Ectodermal cell (in vitro differentiated cells): ENCODE data around the gene PIAS1.
A peak's percentile ranks its signal among the peaks of the same experiment; 100 is the strongest.
"Not testable (repeated sequence)": the region's sequence is repeated elsewhere in the genome, so short reads cannot be mapped to it uniquely, and the experiment has no call there.

Source experiments
- H3K27ac ChIP-seq: 2 replicates; pipeline ENCODE4 v1.7.0; 2013; ENCODE audit warnings: mild to moderate bottlenecking, low read depth, low read length; ENCODE audit not compliant: insufficient read depth, poor library complexity, severe bottlenecking
- H3K27me3 ChIP-seq: 2 replicates; pipeline ENCODE4 v1.7.0; 2013; ENCODE audit warnings: mild to moderate bottlenecking, low read length; ENCODE audit not compliant: insufficient read depth, control insufficient read depth, poor library complexity, severe bottlenecking
- H3K36me3 ChIP-seq: one replicate; pipeline ENCODE4 v1.7.0; 2013; ENCODE audit warnings: low read length; ENCODE audit not compliant: control insufficient read depth, insufficient read depth
- H3K4me1 ChIP-seq: one replicate; pipeline ENCODE4 v1.7.0; 2013; ENCODE audit warnings: low read length; ENCODE audit not compliant: control insufficient read depth, insufficient read depth
- H3K4me3 ChIP-seq: 2 replicates; pipeline ENCODE4 v1.7.0; 2013; ENCODE audit warnings: low read depth, low read length, control low read depth; ENCODE audit not compliant: insufficient read depth
- H3K9me3 ChIP-seq: 2 replicates; pipeline ENCODE4 v1.7.0; 2013; ENCODE audit warnings: mild to moderate bottlenecking, low read length, moderate library complexity; ENCODE audit not compliant: control insufficient read depth
- WGBS, 2 experiments: methylation state at CpG; one replicate each; pipeline ENCODE4 v1.1.7; 2013; ENCODE audit warnings: missing lambda C conversion rate in 2 of 2; 5-methylcytosine and 5-hydroxymethylcytosine counted together

Gene PIAS1

GRCh38 chr15:68052431-68052830 lies 1.7 kb upstream of the PIAS1 start:
- no peak overlapping the region for H3K4me3 ChIP-seq
- no peaks in the 10 kb centered on the region for H3K36me3 ChIP-seq
- H3K27ac ChIP-seq, result no peak overlapping the region
- 94 to 95% methylated on average over 4 of the region's 4 CpGs for WGBS, 2 experiments
- H3K4me1 ChIP-seq, result peaks cover 17% of the 10 kb centered on the region
- H3K9me3 ChIP-seq, result no peaks in the 10 kb centered on the region
- H3K27me3 ChIP-seq, result no peaks in the 10 kb centered on the region

DNA sequence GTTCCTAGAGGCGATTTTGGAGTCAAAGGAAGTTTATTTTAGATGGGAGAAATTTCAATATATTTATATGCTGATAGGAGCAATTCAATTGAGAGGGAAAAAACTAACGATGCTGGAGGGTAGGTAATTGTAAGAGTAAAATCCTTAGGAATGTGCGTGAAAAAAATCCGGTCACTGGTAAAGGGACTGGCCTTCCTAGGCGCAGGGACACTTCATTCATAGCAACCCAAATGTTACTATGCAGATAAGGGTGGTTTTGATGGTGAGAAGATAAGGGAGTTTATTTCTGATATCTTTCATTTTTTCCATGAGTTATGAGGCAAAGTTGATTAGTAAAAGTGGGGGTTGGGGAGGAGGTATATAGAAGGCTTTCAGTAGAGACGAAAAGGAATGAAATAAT lies 1.1 kb upstream of the PIAS1 start:
- 85 to 87% methylated on average over 6 of the region's 6 CpGs for WGBS, 2 experiments
- no peaks in the 10 kb centered on the region for H3K36me3 ChIP-seq

GRCh38 chr15:68054628-68055223 lies 611 bp downstream of the PIAS1 start:
- Histone ChIP-seq H3K27me3 (no peaks in the 10 kb centered on the region), H3K9me3 (no peaks in the 10 kb centered on the region), H3K4me3 (peak overlapping the region; percentile 76), H3K27ac (peak overlapping the region; percentile 90), H3K4me1 (peaks cover 25% of the 10 kb centered on the region), H3K36me3 (no peaks in the 10 kb centered on the region)
- 1% methylated on average over 33 of the region's 33 CpGs for WGBS, 2 experiments

More for the DNA sequence above, 1.1 kb upstream of the PIAS1 start:
- Histone ChIP-seq H3K4me1 (peaks cover 20% of the 10 kb centered on the region), H3K9me3 (no peaks in the 10 kb centered on the region), H3K4me3 (no peak overlapping the region), H3K27me3 (no peaks in the 10 kb centered on the region), H3K27ac (no peak overlapping the region)

DNA sequence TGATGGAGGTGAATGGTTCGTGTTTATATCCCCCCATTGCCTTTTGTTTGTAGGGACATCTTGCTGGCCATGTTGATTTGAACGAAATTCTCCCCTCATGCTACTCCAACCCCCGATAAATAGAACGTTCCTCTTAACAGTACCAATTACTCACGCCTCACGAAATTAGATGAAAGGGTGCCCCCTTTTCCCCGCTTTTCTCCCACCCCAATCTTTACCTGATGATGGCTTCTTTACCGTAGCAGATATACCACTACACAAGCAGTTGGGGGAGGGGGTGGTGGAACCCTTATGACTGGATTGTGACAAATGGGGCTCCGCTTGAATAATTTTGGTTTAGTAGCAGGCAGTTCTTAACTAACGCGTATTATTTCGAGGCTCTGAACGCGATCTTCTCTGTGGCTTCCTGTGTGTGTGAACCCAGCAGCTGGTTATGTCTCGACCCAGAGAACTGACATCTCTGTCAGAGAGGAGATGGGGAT lies 1.1 kb downstream of the PIAS1 start:
- peaks cover 25% of the 10 kb centered on the region for H3K4me1 ChIP-seq
- no peaks in the 10 kb centered on the region for H3K9me3 ChIP-seq
- peak overlapping the region; percentile 76 for H3K4me3 ChIP-seq
- no peaks in the 10 kb centered on the region for H3K27me3 ChIP-seq
- WGBS, 2 experiments, result 1 to 2% methylated on average over 14 to 15 of the region's 15 CpGs
- peak overlapping the region; percentile 90 for H3K27ac ChIP-seq
- no peaks in the 10 kb centered on the region for H3K36me3 ChIP-seq

DNA sequence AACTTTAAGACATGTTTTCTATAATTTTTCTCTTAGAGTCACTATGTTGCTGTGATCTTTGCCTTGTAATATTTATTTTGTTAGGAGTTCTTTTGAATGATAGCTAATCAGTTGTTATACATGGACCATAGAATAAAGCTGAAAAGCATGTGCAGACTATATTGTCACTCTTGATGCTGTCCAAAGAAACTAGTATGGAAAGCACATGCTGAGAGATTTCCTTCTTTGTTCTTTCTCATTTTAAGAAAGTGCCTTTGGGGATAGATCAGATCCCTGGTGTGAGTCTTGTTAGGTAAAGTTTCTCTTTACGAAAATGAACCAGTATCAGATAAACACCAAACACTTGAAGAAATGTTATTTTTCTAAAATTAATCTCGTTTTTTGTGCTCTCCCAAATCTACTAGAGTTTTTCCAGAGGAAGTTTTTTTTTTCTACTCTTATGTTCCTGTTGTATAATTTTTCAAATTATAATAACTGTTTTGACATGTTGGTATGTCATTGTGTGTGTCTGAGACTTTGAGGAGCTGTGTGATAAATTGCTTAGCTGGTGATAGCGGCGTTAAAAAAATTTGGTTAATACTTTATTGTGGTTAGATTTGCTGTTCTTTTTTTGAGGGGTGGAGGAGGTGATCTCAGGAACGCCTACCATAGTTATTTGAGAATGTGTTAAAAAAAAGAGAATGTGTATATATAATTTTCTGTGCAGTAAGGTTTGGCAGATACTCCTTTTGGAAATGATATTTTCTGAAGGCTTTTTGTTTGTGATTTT lies 2.2 kb downstream of the PIAS1 start:
- H3K27ac ChIP-seq, result no peak overlapping the region
- H3K36me3 ChIP-seq, result no peaks in the 10 kb centered on the region
- peaks cover 27% of the 10 kb centered on the region for H3K4me1 ChIP-seq
- 72% methylated on average over 3 to 4 of the region's 5 CpGs for WGBS, 2 experiments
- no peaks in the 10 kb centered on the region for H3K9me3 ChIP-seq
- H3K27me3 ChIP-seq, result no peaks in the 10 kb centered on the region
- peak overlapping the region; percentile 76 for H3K4me3 ChIP-seq

DNA sequence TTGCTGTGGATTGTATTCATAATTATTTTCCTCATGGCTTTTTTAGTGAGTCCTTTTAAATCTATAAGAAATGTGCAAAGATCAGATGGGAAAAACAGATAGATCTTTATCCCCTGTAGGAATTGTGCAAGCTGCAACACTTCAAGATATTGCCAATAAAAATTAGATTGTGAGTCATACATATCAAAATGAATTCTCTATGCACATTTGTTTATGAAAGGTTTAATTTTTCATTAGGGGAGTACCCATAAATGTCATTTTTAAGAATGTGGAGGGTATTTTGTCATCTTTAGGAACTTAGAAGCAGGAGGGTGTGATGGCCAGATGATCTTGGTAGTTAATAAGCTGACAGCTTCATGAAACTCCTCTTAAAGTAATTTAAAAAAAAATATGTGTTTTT lies 2.9 kb downstream of the PIAS1 start:
- no peak overlapping the region for H3K27ac ChIP-seq
- H3K4me1 ChIP-seq, result peaks cover 31% of the 10 kb centered on the region
- H3K36me3 ChIP-seq, result no peaks in the 10 kb centered on the region
- H3K4me3 ChIP-seq, result peak overlapping the region; percentile 76
- H3K27me3 ChIP-seq, result no peaks in the 10 kb centered on the region
- H3K9me3 ChIP-seq, result no peaks in the 10 kb centered on the region

DNA sequence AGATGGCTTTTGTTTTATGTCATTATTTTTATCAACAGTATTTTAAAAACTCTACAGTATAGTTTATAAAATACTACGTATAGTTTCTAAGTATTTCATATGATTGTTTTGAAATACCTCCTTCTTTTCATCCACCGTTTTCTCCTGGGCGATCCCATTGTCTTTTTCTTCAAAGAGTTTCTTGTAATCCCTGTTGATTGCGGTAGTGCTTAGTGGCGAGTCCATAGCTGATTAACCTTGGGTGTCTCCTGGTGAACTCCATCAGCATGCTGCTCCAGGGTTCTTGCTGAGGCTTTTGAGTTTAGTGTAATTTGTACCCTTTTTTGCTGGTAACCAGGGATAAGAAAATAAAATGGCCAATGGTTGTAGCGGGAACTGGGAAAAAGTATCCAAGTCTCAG lies 3.6 kb downstream of the PIAS1 start:
- 21 to 26% methylated on average over 5 of the region's 6 CpGs for WGBS, 2 experiments

DNA sequence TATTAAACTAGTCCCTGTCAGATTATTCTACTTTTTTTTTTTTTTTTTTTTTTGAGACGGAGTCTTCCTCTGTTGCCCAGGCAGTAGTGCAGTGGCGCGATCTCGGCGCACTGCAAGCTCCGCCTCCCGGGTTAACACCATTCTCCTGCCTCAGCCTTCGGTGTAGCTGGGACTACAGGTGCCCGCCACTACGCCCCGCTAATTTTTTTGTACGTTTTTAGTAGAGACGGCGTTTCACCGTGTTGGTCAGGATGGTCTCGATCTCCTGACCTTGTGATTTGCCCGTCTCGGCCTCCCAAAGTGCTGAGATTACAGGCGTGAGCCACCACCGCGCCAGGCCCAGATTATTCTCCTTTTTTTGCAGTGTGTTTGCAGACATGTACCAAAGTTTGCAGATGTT lies 4.9 kb downstream of the PIAS1 start:
- H3K27ac ChIP-seq, H3K27me3 ChIP-seq, H3K9me3 ChIP-seq, H3K4me3 ChIP-seq, H3K36me3 ChIP-seq: not testable (repeated sequence)
- WGBS, 2 experiments, result 93 to 95% methylated on average over 21 of the region's 21 CpGs
- peaks cover 25% of the 10 kb centered on the region for H3K4me1 ChIP-seq

More for the DNA sequence above, 3.6 kb downstream of the PIAS1 start:
- Histone ChIP-seq H3K36me3 (no peaks in the 10 kb centered on the region), H3K9me3 (no peaks in the 10 kb centered on the region), H3K27me3 (no peaks in the 10 kb centered on the region), H3K4me3 (no peak overlapping the region), H3K27ac (no peak overlapping the region), H3K4me1 (peaks cover 31% of the 10 kb centered on the region)

- 93 to 99% methylated on average over 4 to 6 of the region's 6 CpGs for WGBS, 2 experiments
Observed at GRCh38 chr15:68059630-68060029, 5.5 kb downstream of the PIAS1 start.

DNA sequence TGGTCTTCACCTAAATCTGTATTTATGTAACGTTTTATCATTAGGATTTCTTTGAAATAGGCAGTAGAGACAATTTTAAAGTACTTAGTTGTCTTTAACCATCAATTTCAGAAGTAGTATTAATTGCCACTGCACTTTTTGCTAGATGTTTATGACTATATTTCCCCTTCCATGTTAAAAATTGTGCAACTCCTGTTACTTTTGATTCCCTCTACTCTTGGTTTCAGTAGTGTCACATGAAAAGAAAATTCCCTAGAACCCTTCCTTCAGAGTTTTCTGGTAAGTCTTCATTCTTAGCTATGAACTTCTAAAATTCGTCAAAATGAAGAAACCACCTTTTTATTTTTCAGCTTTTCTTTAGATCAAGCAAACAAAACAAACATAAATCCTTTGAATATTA lies 7.1 kb downstream of the PIAS1 start:
- no peaks in the 10 kb centered on the region for H3K9me3 ChIP-seq
- 84 to 100% methylated on average over 2 of the region's 2 CpGs for WGBS, 2 experiments
- no peak overlapping the region for H3K4me3 ChIP-seq
- H3K36me3 ChIP-seq, result no peaks in the 10 kb centered on the region
- H3K27me3 ChIP-seq, result no peaks in the 10 kb centered on the region
- peaks cover 25% of the 10 kb centered on the region for H3K4me1 ChIP-seq
- H3K27ac ChIP-seq, result no peak overlapping the region

More at GRCh38 chr15:68059630-68060029, 5.5 kb downstream of the PIAS1 start:
- Histone ChIP-seq H3K27me3 (no peaks in the 10 kb centered on the region), H3K27ac (no peak overlapping the region), H3K4me1 (peaks cover 25% of the 10 kb centered on the region), H3K9me3 (no peaks in the 10 kb centered on the region), H3K36me3 (no peaks in the 10 kb centered on the region), H3K4me3 (no peak overlapping the region)
